Mucosa of stomach (tissue), 1 donor: ENCODE data around the gene ATF7.
"Not testable (repeated sequence)": the region's sequence is repeated elsewhere in the genome, so short reads cannot be mapped to it uniquely, and the experiment has no call there.

Experiments used
- H3K27me3 ChIP-seq: one replicate; pipeline ENCODE4 v1.7.0; 2013; ENCODE audit warnings: mild to moderate bottlenecking, low read length; ENCODE audit not compliant: control insufficient read depth, insufficient read depth
- H3K36me3 ChIP-seq: one replicate; pipeline ENCODE4 v1.7.0; 2013; ENCODE audit warnings: low read length; ENCODE audit not compliant: control insufficient read depth, insufficient read depth
- H3K4me1 ChIP-seq: one replicate; pipeline ENCODE4 v1.7.0; 2013; ENCODE audit warnings: mild to moderate bottlenecking, low read length; ENCODE audit not compliant: control insufficient read depth, insufficient read depth
- H3K4me3 ChIP-seq: one replicate; pipeline ENCODE4 v1.7.0; 2013; ENCODE audit warnings: low read length
- H3K9ac ChIP-seq: one replicate; pipeline ENCODE4 v1.7.0; 2013; ENCODE audit warnings: mild to moderate bottlenecking, low read length, moderate library complexity
- H3K9me3 ChIP-seq: one replicate; pipeline ENCODE4 v1.7.0; 2013; ENCODE audit warnings: mild to moderate bottlenecking, low read length, moderate library complexity; ENCODE audit not compliant: control insufficient read depth
- donor health status: Pancreatic carcinoma.

The ATF7 gene

DNA sequence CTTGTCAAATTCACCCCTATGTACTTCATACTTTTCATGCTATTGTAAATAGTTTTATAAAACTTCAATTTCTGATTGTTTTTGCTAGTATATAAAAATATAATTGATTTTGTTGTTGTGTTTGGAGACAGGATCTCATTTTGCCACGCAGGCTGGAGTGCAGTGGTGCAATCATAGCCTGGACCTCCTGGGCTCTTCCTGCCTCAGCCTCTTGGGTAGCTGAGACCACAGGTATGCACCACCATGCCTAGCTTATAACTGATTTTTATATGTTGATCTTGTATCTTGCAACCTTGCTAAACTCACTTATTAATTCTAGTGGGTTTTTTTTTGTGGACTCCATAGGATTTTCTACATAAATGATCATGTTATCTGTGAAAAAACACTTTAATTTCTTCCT is 26.2 kb upstream of the ATF7 start:
- Histone ChIP-seq H3K36me3 (no peaks in the 10 kb centered on the region), H3K9me3 (no peaks in the 10 kb centered on the region), H3K4me3 (no peak overlapping the region), H3K27me3 (no peaks in the 10 kb centered on the region), H3K4me1 (peaks cover 9% of the 10 kb centered on the region), H3K9ac (no peak overlapping the region)

DNA sequence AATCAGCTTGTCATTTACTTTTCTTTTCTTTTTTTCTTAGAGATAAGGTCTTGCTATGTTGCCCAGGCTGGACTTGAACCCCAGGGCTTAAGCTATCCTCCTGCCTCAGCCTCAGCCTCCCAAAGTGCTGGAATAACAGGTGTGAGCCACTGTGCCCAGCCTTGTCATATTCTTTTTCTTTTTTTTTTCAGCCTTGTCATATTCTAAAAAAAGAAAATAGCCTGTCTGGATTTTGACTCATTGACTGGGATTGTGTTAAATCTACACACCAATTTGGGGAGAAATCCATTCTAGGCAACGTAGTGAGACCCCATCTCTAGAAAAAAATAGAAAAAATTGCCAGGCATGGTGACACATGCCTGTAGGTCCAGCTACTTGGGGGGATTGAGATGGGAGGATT is 25.6 kb upstream of the ATF7 start:
- Histone ChIP-seq H3K9me3 (no peaks in the 10 kb centered on the region), H3K9ac (no peak overlapping the region), H3K27me3 (no peaks in the 10 kb centered on the region), H3K36me3 (no peaks in the 10 kb centered on the region), H3K4me1 (peaks cover 5% of the 10 kb centered on the region), H3K4me3 (no peak overlapping the region)

GRCh38 chr12:53646300-53646699 is 20.1 kb upstream of the ATF7 start:
- H3K4me1 ChIP-seq, H3K9me3 ChIP-seq, H3K36me3 ChIP-seq, H3K27me3 ChIP-seq, H3K4me3 ChIP-seq, H3K9ac ChIP-seq: not testable (repeated sequence)

- Histone ChIP-seq H3K4me1 (no peaks in the 10 kb centered on the region), H3K27me3 (no peaks in the 10 kb centered on the region), H3K4me3 (no peak overlapping the region), H3K36me3 (no peaks in the 10 kb centered on the region), H3K9me3 (no peaks in the 10 kb centered on the region), H3K9ac (no peak overlapping the region)
These were observed 19.0 kb upstream of the ATF7 start for GRCh38 chr12:53645165-53645564.

- Histone ChIP-seq H3K27me3 (no peaks in the 10 kb centered on the region), H3K9ac (no peak overlapping the region), H3K9me3 (no peaks in the 10 kb centered on the region), H3K36me3 (no peaks in the 10 kb centered on the region), H3K4me1 (no peaks in the 10 kb centered on the region), H3K4me3 (no peak overlapping the region)
These were observed 18.0 kb upstream of the ATF7 start for GRCh38 chr12:53644133-53644532.

GRCh38 chr12:53643232-53643979 is 17.2 kb upstream of the ATF7 start:
- no peaks in the 10 kb centered on the region for H3K9me3 ChIP-seq
- H3K9ac ChIP-seq: no peak overlapping the region
- H3K36me3 ChIP-seq: no peaks in the 10 kb centered on the region
- H3K27me3 ChIP-seq: no peaks in the 10 kb centered on the region
- no peak overlapping the region for H3K4me3 ChIP-seq
- no peaks in the 10 kb centered on the region for H3K4me1 ChIP-seq

- Histone ChIP-seq H3K27me3 (no peaks in the 10 kb centered on the region), H3K9me3 (no peaks in the 10 kb centered on the region), H3K9ac (no peak overlapping the region), H3K4me1 (no peaks in the 10 kb centered on the region), H3K36me3 (no peaks in the 10 kb centered on the region), H3K4me3 (no peak overlapping the region)
These were observed 11.9 kb upstream of the ATF7 start for GRCh38 chr12:53638057-53638456.

DNA sequence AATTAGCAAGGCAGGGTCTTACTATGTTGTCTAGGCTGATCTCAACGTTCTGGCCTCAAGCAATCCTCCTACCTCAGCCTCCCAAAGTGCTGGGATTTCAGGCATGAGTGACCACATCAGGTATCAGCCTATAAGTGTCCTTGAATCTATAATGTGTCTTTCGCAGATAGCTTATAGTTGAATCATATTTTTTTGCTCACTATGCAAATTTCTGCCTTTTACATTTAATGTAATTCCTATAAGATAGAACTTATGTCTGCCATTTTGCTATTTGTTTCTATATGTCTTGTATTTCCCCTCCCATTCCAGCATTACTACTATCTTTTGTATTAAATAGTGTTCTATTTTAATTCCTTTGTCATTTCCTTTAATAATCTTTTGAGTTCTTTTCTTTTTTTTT is 10.5 kb upstream of the ATF7 start:
- no peaks in the 10 kb centered on the region for H3K27me3 ChIP-seq
- no peaks in the 10 kb centered on the region for H3K4me1 ChIP-seq
- no peak overlapping the region for H3K9ac ChIP-seq
- no peaks in the 10 kb centered on the region for H3K9me3 ChIP-seq
- no peak overlapping the region for H3K4me3 ChIP-seq
- H3K36me3 ChIP-seq: no peaks in the 10 kb centered on the region

DNA sequence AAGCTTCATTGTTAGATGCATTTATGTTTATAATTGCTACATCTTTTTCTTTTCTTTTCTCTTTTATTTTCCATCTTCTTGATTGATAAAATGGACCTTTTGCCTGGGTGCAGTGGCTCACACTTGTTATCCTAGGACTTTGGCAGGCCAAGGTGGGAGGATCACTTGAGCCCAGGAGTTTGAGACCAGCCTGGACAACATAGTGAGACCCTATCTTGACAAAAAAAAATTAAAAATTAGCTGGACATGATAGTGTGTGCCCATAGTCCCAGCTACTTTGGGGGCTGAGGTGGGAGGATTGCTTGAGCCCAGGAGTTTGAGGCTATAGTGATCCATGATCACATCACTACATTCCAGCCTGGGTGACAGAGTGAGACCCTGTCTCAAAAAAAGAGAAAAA is 9.5 kb upstream of the ATF7 start:
- not testable (repeated sequence) for H3K36me3 ChIP-seq, H3K4me1 ChIP-seq, H3K4me3 ChIP-seq, H3K9me3 ChIP-seq, H3K9ac ChIP-seq, H3K27me3 ChIP-seq

GRCh38 chr12:53631721-53632120 is 5.5 kb upstream of the ATF7 start:
- Histone ChIP-seq H3K4me3 (no peak overlapping the region), H3K9ac (no peak overlapping the region), H3K36me3 (no peaks in the 10 kb centered on the region), H3K9me3 (no peaks in the 10 kb centered on the region), H3K27me3 (no peaks in the 10 kb centered on the region), H3K4me1 (peaks cover 3% of the 10 kb centered on the region)

GRCh38 chr12:53627919-53628318 is 1.7 kb upstream of the ATF7 start:
- no peaks in the 10 kb centered on the region for H3K27me3 ChIP-seq
- H3K4me1 ChIP-seq: peaks cover 5% of the 10 kb centered on the region
- no peaks in the 10 kb centered on the region for H3K36me3 ChIP-seq
- no peaks in the 10 kb centered on the region for H3K9me3 ChIP-seq
- no peak overlapping the region for H3K9ac ChIP-seq
- H3K4me3 ChIP-seq: no peak overlapping the region

GRCh38 chr12:53626702-53627169 is 554 bp upstream of the ATF7 start:
- H3K27me3 ChIP-seq: no peaks in the 10 kb centered on the region
- H3K9me3 ChIP-seq: no peaks in the 10 kb centered on the region
- peak overlapping the region; percentile 93 for H3K9ac ChIP-seq
- H3K4me1 ChIP-seq: peaks cover 8% of the 10 kb centered on the region
- H3K36me3 ChIP-seq: no peaks in the 10 kb centered on the region
- peak overlapping the region; percentile 88 for H3K4me3 ChIP-seq
